ENCODE measurements around the gene TMEM94. TPM values are rescaled to one million over a fixed set of nuclear protein-coding genes. Genes with fewer than 3 reads are reported as not detected.
"Not testable (repeated sequence)": the region's sequence is repeated elsewhere in the genome, so short reads cannot be mapped to it uniquely, and the experiment has no call there.

Gene TMEM94
- 22.8 and 24.0 TPM in 2 replicates for total RNA-seq (2014; rRNA removed; shearing (Covaris generic))
- 31.2 and 32.1 TPM in 2 replicates for polyA plus RNA-seq (2015; cell fraction: cytosol; rRNA removed)
- polyA plus RNA-seq (2015; cell fraction: nucleus; rRNA removed): 96.9 and 124 TPM in 2 replicates

GRCh38 chr17:75456417-75457046 lies at the start of gene TMEM94:
TMEM94 (plus strand) TSS chr17:75456635; CDS start chr17:75471906, 15,271 bp downstream.
- peak; percentile 94 for DNase-seq (ENCODE audit: low read depth)

- DNase-seq (ENCODE audit: low read depth): no peak
Measured at GRCh38 chr17:75407655-75408352, 48.6 kb upstream of the TMEM94 start.

- no peak for DNase-seq (ENCODE audit: low read depth)
Measured at GRCh38 chr17:75410141-75410540, 46.3 kb upstream of the TMEM94 start.

DNA sequence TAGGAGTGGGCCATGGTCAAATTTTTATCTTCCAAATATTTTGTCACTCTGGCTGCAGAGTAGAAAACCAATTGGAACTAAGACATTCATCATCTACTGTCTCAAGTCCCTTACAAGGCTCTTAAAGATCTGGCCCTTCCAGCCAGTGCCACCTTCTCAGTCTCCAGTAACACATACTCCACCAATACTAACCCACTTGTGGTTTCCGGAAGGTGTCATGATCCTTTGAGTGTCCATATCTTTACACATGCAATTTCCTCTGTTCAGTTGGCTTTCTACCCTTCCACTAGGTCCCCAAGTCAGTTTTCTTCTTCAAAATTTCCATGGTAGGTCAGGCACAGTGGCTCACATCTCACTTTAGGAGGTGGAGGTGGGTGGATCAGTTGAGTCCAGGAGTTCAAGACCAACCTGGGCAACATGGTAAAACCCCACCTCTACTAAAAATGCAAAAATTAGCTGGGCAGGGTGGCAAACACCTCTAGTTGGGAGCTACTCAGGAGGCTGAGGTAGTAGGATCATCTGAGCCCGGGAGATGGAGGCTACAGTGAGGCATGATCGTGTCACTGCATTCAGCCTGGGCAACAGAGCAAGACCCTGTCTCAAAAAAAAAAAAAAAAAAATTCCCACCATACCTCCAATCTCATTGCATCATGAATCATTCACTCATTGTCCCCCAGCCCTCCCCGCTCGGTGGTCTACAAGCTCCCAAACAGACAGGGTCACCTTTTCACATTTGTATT lies 44.9 kb upstream of the TMEM94 start:
- DNase-seq (ENCODE audit: low read depth): no peak

GRCh38 chr17:75412455-75413317 lies 43.7 kb upstream of the TMEM94 start:
- DNase-seq (ENCODE audit: low read depth): peak; percentile 66

- no peak for DNase-seq (ENCODE audit: low read depth)
Measured at GRCh38 chr17:75414488-75414887, 41.9 kb upstream of the TMEM94 start.

DNA sequence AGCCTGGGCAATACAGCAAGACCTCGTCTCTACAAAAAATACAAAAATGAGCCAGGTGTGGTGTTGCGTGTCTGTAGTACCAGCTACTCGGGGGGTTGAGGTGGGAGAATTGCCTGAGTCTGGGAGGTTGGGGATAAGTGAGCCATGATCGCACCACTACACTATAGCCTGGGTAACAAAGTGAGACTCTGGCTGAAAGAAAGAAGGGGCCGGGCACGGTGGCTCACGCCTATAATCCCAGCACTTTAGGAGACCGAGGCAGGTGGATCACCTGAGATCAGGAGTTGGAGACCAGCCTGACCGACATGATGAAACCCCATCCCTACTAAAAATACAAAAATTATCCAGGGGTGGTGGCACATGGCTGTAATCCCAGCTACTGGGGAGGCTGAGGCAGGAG lies 40.4 kb upstream of the TMEM94 start:
- DNase-seq (ENCODE audit: low read depth): no peak

GRCh38 chr17:75417054-75417580 lies 39.3 kb upstream of the TMEM94 start:
- DNase-seq (ENCODE audit: low read depth): no peak

DNA sequence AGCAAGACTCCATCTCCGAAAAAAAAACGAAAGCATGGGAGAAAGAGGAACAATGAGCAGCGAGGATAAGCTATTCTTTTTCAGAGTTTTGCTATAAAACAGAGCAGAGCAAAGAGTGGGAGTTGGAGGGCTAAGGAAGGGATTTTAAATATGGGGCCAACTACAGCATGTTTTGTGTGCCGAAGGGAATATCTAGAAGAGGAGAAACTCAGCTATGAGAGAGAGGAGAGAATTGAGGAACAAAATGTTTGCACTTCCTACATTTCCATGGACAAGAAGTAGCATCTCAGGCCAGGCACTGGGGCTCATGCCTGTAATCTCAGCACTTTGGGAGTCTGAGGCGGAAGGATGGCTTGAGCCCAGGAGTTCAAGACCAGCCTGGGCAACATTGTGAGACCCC lies 37.9 kb upstream of the TMEM94 start:
- DNase-seq (ENCODE audit: low read depth): no peak

GRCh38 chr17:75428543-75429469 lies 27.6 kb upstream of the TMEM94 start:
- peak; percentile 75 for DNase-seq (ENCODE audit: low read depth)

GRCh38 chr17:75430159-75430974 lies 26.1 kb upstream of the TMEM94 start:
- DNase-seq (ENCODE audit: low read depth): no peak

GRCh38 chr17:75433218-75433783 lies 23.1 kb upstream of the TMEM94 start:
- DNase-seq (ENCODE audit: low read depth): no peak

DNA sequence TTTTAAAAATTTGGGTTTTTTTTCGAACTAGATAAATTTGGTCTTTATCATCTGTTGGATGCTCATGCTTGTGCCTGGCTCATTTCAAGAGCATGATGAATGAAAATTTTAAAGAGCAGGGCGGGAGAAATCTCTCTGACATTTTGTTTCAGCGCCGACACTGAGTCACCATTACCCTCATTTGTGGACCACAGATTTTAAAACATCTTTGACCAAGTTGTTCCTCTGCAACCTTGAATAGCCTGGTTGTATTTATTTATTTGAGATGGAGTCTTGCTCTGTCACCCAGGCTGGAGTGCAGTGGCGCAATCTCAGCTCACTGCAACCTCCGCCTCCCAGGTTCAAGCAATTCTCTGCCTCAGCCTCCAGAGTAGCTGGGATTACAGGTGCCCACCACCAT lies 22.0 kb upstream of the TMEM94 start:
- DNase-seq (ENCODE audit: low read depth): not testable (repeated sequence)

DNA sequence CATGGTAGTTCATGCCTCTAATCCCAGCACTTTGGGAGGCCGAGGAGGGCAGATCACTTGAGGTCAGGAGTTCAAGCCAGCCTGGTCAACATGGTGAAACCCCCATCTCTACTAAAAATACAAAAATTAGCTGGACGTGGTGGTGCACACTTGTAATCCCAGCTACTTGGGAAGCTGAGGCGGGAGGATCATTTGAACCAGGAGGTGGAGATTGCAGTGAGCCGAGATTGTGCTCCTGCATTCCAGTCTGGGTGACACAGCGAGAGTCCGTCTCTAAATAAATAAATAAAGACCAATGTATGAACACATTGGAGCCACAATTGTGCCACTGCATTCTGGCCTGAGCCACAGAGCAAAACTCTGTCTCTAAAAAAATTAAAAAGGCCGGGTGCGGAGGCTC lies 19.0 kb upstream of the TMEM94 start:
- DNase-seq (ENCODE audit: low read depth): not testable (repeated sequence)

DNA sequence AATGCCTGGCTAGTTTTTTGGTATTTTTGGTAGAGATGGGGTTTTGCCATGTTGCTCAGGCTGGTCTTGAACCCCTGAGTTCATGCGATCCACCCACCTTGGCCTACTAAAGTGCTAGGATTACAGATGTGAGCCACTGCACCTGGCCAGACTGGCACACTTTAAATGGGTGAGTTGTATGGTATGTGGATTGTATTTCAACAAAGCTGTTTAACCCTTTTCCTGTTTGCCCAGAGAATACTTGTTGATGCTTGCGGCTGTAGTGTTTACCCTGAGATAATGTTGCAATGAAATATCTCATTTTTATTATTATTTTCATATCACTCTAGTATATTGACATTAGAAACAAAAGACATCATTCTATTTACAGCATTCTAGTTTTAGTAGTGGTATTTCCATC lies 17.1 kb upstream of the TMEM94 start:
- DNase-seq (ENCODE audit: low read depth): no peak

GRCh38 chr17:75440738-75441448 lies 15.5 kb upstream of the TMEM94 start:
- no peak for DNase-seq (ENCODE audit: low read depth)

DNA sequence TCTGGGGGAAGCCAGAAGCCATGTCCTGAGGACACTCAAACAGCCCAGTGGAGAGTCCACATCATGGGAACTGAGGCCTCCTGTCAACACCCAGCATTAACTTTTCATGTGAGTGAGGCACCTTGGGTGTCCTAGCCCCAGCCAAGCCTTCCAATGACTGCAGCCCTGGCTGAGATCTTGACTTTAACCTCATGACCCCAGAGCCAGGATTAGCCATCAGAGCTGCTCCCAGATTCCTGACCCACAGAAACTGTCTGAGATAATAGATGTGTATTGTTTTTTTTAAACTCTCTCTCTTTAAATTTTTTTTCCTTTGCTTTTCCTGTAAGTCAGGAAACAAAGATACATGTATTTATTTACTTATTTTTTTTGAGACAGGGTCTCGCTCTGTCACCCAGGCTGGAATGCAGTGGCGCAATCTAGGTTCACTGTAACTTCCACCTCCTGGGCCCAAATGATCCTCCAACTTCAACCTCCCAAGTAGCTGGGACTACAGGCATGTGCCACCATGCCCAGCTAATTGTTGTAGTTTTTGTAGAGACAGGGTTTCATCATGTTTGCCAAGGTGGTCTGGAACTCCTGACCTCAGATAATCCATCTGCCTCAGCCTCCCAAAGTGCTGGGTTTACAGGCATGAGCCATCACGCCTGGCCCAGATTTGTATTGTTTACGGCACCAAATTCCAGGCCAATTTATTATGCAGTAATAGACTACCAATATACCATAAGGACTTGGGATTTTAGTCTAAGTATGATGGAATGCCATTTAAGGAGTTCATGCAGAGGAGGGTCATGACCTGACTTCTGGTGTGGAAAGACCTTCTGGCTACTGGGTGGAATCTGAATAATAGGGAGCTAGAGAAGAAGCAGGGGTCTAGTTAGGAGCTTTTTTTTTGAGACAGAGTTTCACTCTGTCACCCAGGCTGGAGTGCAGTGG lies 14.0 kb upstream of the TMEM94 start:
- no peak for DNase-seq (ENCODE audit: low read depth)

All from HT1080 (cell line).